Thyroid gland (tissue), 4 donors: ENCODE measurements around the gene MRPL9. TPM values are rescaled to one million over a fixed set of nuclear protein-coding genes. Genes with fewer than 3 reads are reported as not detected.
"Not testable (repeated sequence)": the region's sequence is repeated elsewhere in the genome, so short reads cannot be mapped to it uniquely, and the experiment has no call there.

Experiments
- DNase-seq, 2 donors: peaks; one replicate each; pipeline ENCODE4 v3.0.0-alpha.2; 2019
- H3K27ac ChIP-seq, 3 donors: fragments of 200-600 bp; sonication (generic); 1 replicate in 2 of 3; 2 replicates in 1 of 3; pipeline ENCODE4 v1.5.1; 2016 to 2019; ENCODE audit warnings: mild to moderate bottlenecking in 1 of 3, moderate library complexity in 1 of 3
- H3K27me3 ChIP-seq: fragments of 200-600 bp; sonication (generic); one replicate; pipeline ENCODE4 v1.5.1; 2019
- H3K36me3 ChIP-seq, 2 donors: fragments of 200-600 bp; sonication (generic); one replicate each; pipeline ENCODE4 v1.5.1; 2016 to 2019
- H3K4me1 ChIP-seq, 2 donors: fragments of 200-600 bp; sonication (generic); one replicate each; pipeline ENCODE4 v1.5.1; 2017 to 2019
- H3K4me3 ChIP-seq, 3 donors: fragments of 200-600 bp; sonication (generic); replicated peaks in 1 of 3; 1 replicate in 2 of 3; 2 replicates in 1 of 3; pipeline ENCODE4 v1.5.1; 2016; ENCODE audit warnings: mild to moderate bottlenecking in 1 of 3
- H3K9me3 ChIP-seq: fragments of 200-600 bp; sonication (generic); one replicate; pipeline ENCODE4 v1.5.1; 2017
- CTCF ChIP-seq, 6 experiments: fragments of 200-600 bp in 3 of 6; fragments of 450-650 bp in 3 of 6; sonication (generic) in 3 of 6; IDR thresholded peaks; one replicate each; pipeline ENCODE4 v1.5.1; 2016 to 2019; ENCODE audit warnings: antibody characterized with exemption in 6 of 6, mild to moderate bottlenecking in 2 of 6, inconsistent platforms in 1 of 6, moderate library complexity in 1 of 6
- POLR2A ChIP-seq, 2 donors: fragments of 450-650 bp; IDR thresholded peaks; one replicate each; pipeline ENCODE4 v1.6.1; 2017; ENCODE audit warnings: antibody characterized with exemption in 2 of 2, mild to moderate bottlenecking in 2 of 2, moderate library complexity in 1 of 2
- WGBS, 2 donors: methylation state at CpG; one replicate each; pipeline ENCODE4 v1.1.5; 2017; 5-methylcytosine and 5-hydroxymethylcytosine counted together
- intact Hi-C: fragments of 100-400 bp; cut with DNase I; formaldehyde crosslinking; loops from one replicate; pipeline ENCODE4 v1.15.1; 2023
- total RNA-seq, 4 donors: library from RNA; depleted of rRNA; stranded (reverse); fragments of >200 nt; gene quantifications; one replicate each; pipeline ENCODE4 v1.2.3, GENCODE V29; 2016

The MRPL9 gene
- total RNA-seq, 4 donors from 2014 or later: 57.2 to 66.5 (median 61.8) TPM

- peak in 1 of 2 donors; percentile 24 for TF ChIP-seq POLR2A (IDR thresholded peaks at IDR 0.05)
- Histone ChIP-seq H3K27ac (peak overlapping the region; percentile 66 to 83 (median 73)), H3K4me1 (peaks cover 25 to 26% of the 10 kb centered on the region in 2 donors)
- H3K27me3 ChIP-seq, H3K9me3 ChIP-seq, H3K36me3 ChIP-seq, intact Hi-C loops, H3K4me3 ChIP-seq: not testable (repeated sequence)
- WGBS, 2 donors: 25 to 29% methylated on average over 3 to 4 of the region's 7 CpGs
- DNase-seq: peak; percentile 48 to 55
Measured at GRCh38 chr1:151768351-151769066, 5.2 kb upstream of the MRPL9 start.

GRCh38 chr1:151763990-151764389 lies 694 bp upstream of the MRPL9 start:
- H3K4me1 ChIP-seq: peaks cover 25% of the 10 kb centered on the region in 2 donors
- no peak for TF ChIP-seq CTCF (IDR thresholded peaks at IDR 0.05)
- TF ChIP-seq POLR2A (IDR thresholded peaks at IDR 0.05): no peak
- no peak for DNase-seq
- 47 to 48% methylated on average over 10 of the region's 10 CpGs for whole genome bisulfite sequencing, 2 donors
- no peaks in the 10 kb centered on the region for H3K27me3 ChIP-seq
- H3K4me3 ChIP-seq: peak overlapping the region in 2 of 3 donors; percentile 70 to 77
- peaks cover 12 to 14% of the 10 kb centered on the region in 2 donors for H3K36me3 ChIP-seq
- intact Hi-C loops: no loop called here
- no peaks in the 10 kb centered on the region for H3K9me3 ChIP-seq
- peak overlapping the region; percentile 70 to 91 (median 90) for H3K27ac ChIP-seq

GRCh38 chr1:151760597-151761385 lies 2.5 kb downstream of the MRPL9 start:
- Histone ChIP-seq H3K27ac (no peak overlapping the region), H3K4me1 (peaks cover 8 to 12% of the 10 kb centered on the region in 2 donors), H3K9me3 (no peaks in the 10 kb centered on the region), H3K27me3 (no peaks in the 10 kb centered on the region), H3K36me3 (peaks cover 12 to 23% of the 10 kb centered on the region in 2 donors), H3K4me3 (no peak overlapping the region)
- WGBS, 2 donors: 94% methylated on average over 7 of the region's 7 CpGs
- TF ChIP-seq CTCF (IDR thresholded peaks at IDR 0.05): no peak
- no peak for TF ChIP-seq POLR2A (IDR thresholded peaks at IDR 0.05)
- intact Hi-C loops: no loop called here
- no peak for DNase-seq

GRCh38 chr1:151759241-151759640 lies 4.1 kb downstream of the MRPL9 start:
- no peak overlapping the region for H3K4me3 ChIP-seq
- H3K27ac ChIP-seq: no peak overlapping the region
- H3K4me1 ChIP-seq: peaks cover 6 to 11% of the 10 kb centered on the region in 2 donors
- no peak for DNase-seq
- TF ChIP-seq POLR2A (IDR thresholded peaks at IDR 0.05) (no peak), CTCF (IDR thresholded peaks at IDR 0.05) (no peak)
- no peaks in the 10 kb centered on the region for H3K27me3 ChIP-seq
- H3K9me3 ChIP-seq: no peaks in the 10 kb centered on the region
- intact Hi-C loops: no loop called here
- H3K36me3 ChIP-seq: peaks cover 12 to 23% of the 10 kb centered on the region in 2 donors

- Histone ChIP-seq H3K36me3 (peaks cover 12 to 19% of the 10 kb centered on the region in 2 donors), H3K4me3 (no peak overlapping the region), H3K9me3 (no peaks in the 10 kb centered on the region), H3K27me3 (no peaks in the 10 kb centered on the region), H3K4me1 (no peaks in the 10 kb centered on the region), H3K27ac (no peak overlapping the region)
- DNase-seq: no peak
- intact Hi-C loops: no loop called here
- no peak for TF ChIP-seq CTCF (IDR thresholded peaks at IDR 0.05)
- TF ChIP-seq POLR2A (IDR thresholded peaks at IDR 0.05): no peak
- 64 to 73% methylated on average over 1 of the region's 1 CpG for WGBS, 2 donors
Measured at GRCh38 chr1:151756291-151756690, 7.0 kb downstream of the MRPL9 start.
